Panc1 (cell line): ENCODE results near the gene OR51F2. TPM values are rescaled to one million over a fixed set of nuclear protein-coding genes. Genes with fewer than 3 reads are reported as not detected.

ENCODE experiments used
- ATAC-seq: fragments of 200-7000 bp; cut with Tn5 transposase; 2 replicates; pipeline ENCODE4 v1.9.1; 2020; ENCODE audit warnings: mild to moderate bottlenecking, moderate library complexity
- BruUV-seq: library from RNA; stranded (reverse); fragments of 400-500 nt; replicated peaks from 2 replicates; lab custom pipeline; 2021; lab: Mats Ljungman, UMichigan
- CTCF ChIA-PET: fragments of 300-600 bp; sonication (Branson Sonifier 250); formaldehyde crosslinking; loops from one replicate; lab custom pipeline; 2022; ENCODE audit warnings: antibody characterized with exemption; lab: Charles Lee
- POLR2A ChIA-PET: fragments of 300-600 bp; sonication (Branson Sonifier 250); formaldehyde crosslinking; loops from one replicate; lab custom pipeline; 2022; ENCODE audit warnings: antibody characterized with exemption; lab: Charles Lee
- DNase-seq: peaks from one replicate; pipeline ENCODE4 v3.0.0-alpha.2; 2010; ENCODE audit warnings: low read depth, low spot score
- H3K27ac ChIP-seq: 2 replicates; pipeline ENCODE4 v1.5.1; 2011; ENCODE audit warnings: mild to moderate bottlenecking, low read length, inconsistent platforms
- H3K27me3 ChIP-seq: fragments of 200-500 bp; sonication (Bioruptor generic); 2 replicates; pipeline ENCODE4 v1.6.0; 2014; ENCODE audit warnings: low read length, inconsistent platforms; ENCODE audit not compliant: control insufficient read depth, insufficient read depth
- H3K36me3 ChIP-seq: fragments of 200-500 bp; sonication (Bioruptor generic); 2 replicates; pipeline ENCODE4 v1.5.1; 2014; ENCODE audit warnings: inconsistent platforms, mild to moderate bottlenecking, low read length, moderate library complexity; ENCODE audit not compliant: control insufficient read depth, insufficient read depth
- H3K4me1 ChIP-seq: 2 replicates; pipeline ENCODE4 v1.5.1; 2011; ENCODE audit warnings: inconsistent platforms, mild to moderate bottlenecking, low read length, moderate library complexity; ENCODE audit not compliant: control insufficient read depth, insufficient read depth
- H3K4me3 ChIP-seq, 2 experiments: 2 replicates each; pipeline ENCODE4 v1.5.1; 2011 to 2012; ENCODE audit warnings: low read depth in 2 of 2, low read length in 2 of 2, mild to moderate bottlenecking in 2 of 2, inconsistent platforms in 1 of 2, moderate library complexity in 1 of 2
- H3K9me3 ChIP-seq: fragments of 200-500 bp; sonication (Bioruptor generic); 2 replicates; pipeline ENCODE4 v1.5.1; 2014; ENCODE audit warnings: low read depth, mild to moderate bottlenecking, inconsistent platforms, low read length, moderate library complexity; ENCODE audit not compliant: control insufficient read depth, insufficient read depth
- CTCF ChIP-seq: fragments of 450-650 bp; IDR thresholded peaks from 2 replicates; pipeline ENCODE4 v1.5.1; 2017; ENCODE audit warnings: mild to moderate bottlenecking
- POLR2AphosphoS5 ChIP-seq: IDR thresholded peaks from 2 replicates; pipeline ENCODE4 v1.6.1; 2012; ENCODE audit warnings: mild to moderate bottlenecking, low read depth, low read length, moderate library complexity
- REST ChIP-seq, 2 experiments: IDR thresholded peaks; 2 replicates each; pipeline ENCODE4 v1.6.1; 2011 to 2012; ENCODE audit warnings: low read depth in 2 of 2, control low read depth in 1 of 2, low read length in 1 of 2, mild to moderate bottlenecking in 1 of 2, moderate library complexity in 1 of 2; ENCODE audit not compliant: insufficient read depth in 1 of 2
- SIN3A ChIP-seq: IDR thresholded peaks from 2 replicates; pipeline ENCODE4 v1.6.1; 2012; ENCODE audit warnings: low read depth, mild to moderate bottlenecking, low read length, moderate library complexity, borderline replicate concordance; ENCODE audit not compliant: insufficient read depth
- TCF7L2 ChIP-seq: IDR thresholded peaks from 2 replicates; pipeline ENCODE4 v1.6.1; 2011; ENCODE audit warnings: mild to moderate bottlenecking, low read depth, low read length, inconsistent platforms
- in situ Hi-C: cut with HindIII; loops from 2 replicates; pipeline ENCODE4 v1.10.0; 2016; ENCODE audit warnings: low sequenced_read_pairs, low pct_unique_long_range_greater_than_20kb
- intact Hi-C: fragments of 100-400 bp; cut with micrococcal nuclease; formaldehyde crosslinking; loops from one replicate; pipeline ENCODE4 v1.10.0; 2022; ENCODE audit not compliant: unreplicated experiment
- total RNA-seq: library from RNA; stranded (reverse); gene quantifications from one replicate; pipeline ENCODE4 v1.2.1, GENCODE V29; 2021; ENCODE audit not compliant: unreplicated experiment

Gene OR51F2
- total RNA-seq, 1 experiment from 2014 or later: not detected

GRCh38 chr11:4809246-4809645 lies 11.9 kb upstream of the OR51F2 start:
- in situ Hi-C loops (no loop called here), intact Hi-C loops (no loop called here)
- CTCF ChIA-PET: no interaction called here
- POLR2A ChIA-PET: no interaction called here
- no peak overlapping the region for H3K27ac ChIP-seq
- no peaks in the 10 kb centered on the region for H3K36me3 ChIP-seq
- H3K9me3 ChIP-seq: no peaks in the 10 kb centered on the region
- no peaks in the 10 kb centered on the region for H3K4me1 ChIP-seq
- TF ChIP-seq REST (IDR thresholded peaks at IDR 0.05; ENCODE audit: insufficient read depth in 1 of 2, low read depth in 2 of 2, low read length in 1 of 2): no peak
- TF ChIP-seq POLR2AphosphoS5: no peak
- no peak for TF ChIP-seq TCF7L2
- no peak for TF ChIP-seq CTCF
- TF ChIP-seq SIN3A: no peak
- no peak overlapping the region for H3K4me3 ChIP-seq
- DNase-seq: no peak
- H3K27me3 ChIP-seq: no peaks in the 10 kb centered on the region; the same call in 1 of the 2 replicates
- ATAC-seq: no peak
- BruUV-seq: no TSS peak

GRCh38 chr11:4825132-4825531 lies 4.0 kb downstream of the OR51F2 start:
- no peak for TF ChIP-seq REST (IDR thresholded peaks at IDR 0.05; ENCODE audit: insufficient read depth in 1 of 2, low read depth in 2 of 2, low read length in 1 of 2)
- no peak for TF ChIP-seq CTCF
- TF ChIP-seq SIN3A: no peak
- no peak for TF ChIP-seq POLR2AphosphoS5
- no peak for TF ChIP-seq TCF7L2
- DNase-seq (no peak), ATAC-seq (no peak)
- no peaks in the 10 kb centered on the region for H3K4me1 ChIP-seq
- no peaks in the 10 kb centered on the region for H3K36me3 ChIP-seq
- CTCF ChIA-PET: no interaction called here
- POLR2A ChIA-PET: no interaction called here
- no peaks in the 10 kb centered on the region for H3K27me3 ChIP-seq
- no TSS peak for BruUV-seq
- no peak overlapping the region for H3K4me3 ChIP-seq
- no peak overlapping the region for H3K27ac ChIP-seq
- intact Hi-C loops: no loop called here
- in situ Hi-C loops: no loop called here
- H3K9me3 ChIP-seq: no peaks in the 10 kb centered on the region
